ENCODE results near the gene ITPKB. TPM values are rescaled to one million over a fixed set of nuclear protein-coding genes. Genes with fewer than 3 reads are reported as not detected.
A peak's percentile ranks its signal among the peaks of the same experiment; 100 is the strongest.

The ITPKB gene
- total RNA-seq, 2 donors from 2014 or later: 22.4 to 28.3 TPM

DNA sequence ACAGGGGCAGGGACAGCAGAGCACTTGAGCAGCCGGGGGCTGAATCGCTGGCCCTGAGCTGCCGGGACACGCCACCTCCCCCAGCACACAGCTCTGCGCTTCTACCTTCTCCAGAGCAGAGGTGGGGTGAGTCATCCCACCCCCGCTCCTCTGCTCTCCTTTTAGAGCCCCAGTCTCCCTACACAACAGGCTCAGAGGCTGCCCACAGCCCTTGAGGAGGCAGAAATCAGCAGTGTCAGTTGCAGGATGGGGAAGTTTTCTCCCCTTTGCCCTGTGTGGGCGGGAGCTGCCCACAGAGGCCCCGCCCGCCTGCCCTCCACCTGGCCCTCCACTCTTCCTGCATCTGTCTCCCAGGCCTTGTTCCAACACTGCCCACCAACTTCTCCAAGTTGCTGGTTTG lies 95.9 kb downstream of the ITPKB start:
- H3K4me1 ChIP-seq (ENCODE audit: control insufficient read depth, insufficient read depth, low read length): no peaks in the 10 kb centered on the region
- no peak overlapping the region for H3K9ac ChIP-seq (ENCODE audit: extremely low read depth, low read length, poor library complexity, severe bottlenecking)
- H3K36me3 Mint-ChIP-seq (ENCODE audit: low read depth): peaks cover 51% of the 10 kb centered on the region
- no peak overlapping the region for H3K4me3 Mint-ChIP-seq
- peaks cover 1% of the 10 kb centered on the region for H3K4me1 Mint-ChIP-seq
- WGBS, 2 experiments (ENCODE audit: insufficient coverage in 1 of 2, insufficient read length in 1 of 2): 89 to 100% methylated on average over 2 to 9 of the region's 9 CpGs
- H3K27ac Mint-ChIP-seq: peak overlapping the region; percentile 26
- H3K9me3 Mint-ChIP-seq: no peaks in the 10 kb centered on the region
- no peaks in the 10 kb centered on the region for H3K9me3 ChIP-seq (ENCODE audit: control insufficient read depth, low read length)
- DNase-seq: no peak
- no peak overlapping the region for H3K27ac ChIP-seq (ENCODE audit: low read depth, low read length)
- no peaks in the 10 kb centered on the region for H3K27me3 Mint-ChIP-seq (ENCODE audit: insufficient read depth)
- H3K36me3 ChIP-seq (ENCODE audit: control insufficient read depth, insufficient read depth, low read length): peaks cover 21% of the 10 kb centered on the region
- no peak overlapping the region for H3K4me3 ChIP-seq (ENCODE audit: low read length)
- H3K27me3 ChIP-seq (ENCODE audit: control insufficient read depth, insufficient read depth, low read length, poor library complexity, severe bottlenecking): no peaks in the 10 kb centered on the region
- TF ChIP-seq, protein P1, sequence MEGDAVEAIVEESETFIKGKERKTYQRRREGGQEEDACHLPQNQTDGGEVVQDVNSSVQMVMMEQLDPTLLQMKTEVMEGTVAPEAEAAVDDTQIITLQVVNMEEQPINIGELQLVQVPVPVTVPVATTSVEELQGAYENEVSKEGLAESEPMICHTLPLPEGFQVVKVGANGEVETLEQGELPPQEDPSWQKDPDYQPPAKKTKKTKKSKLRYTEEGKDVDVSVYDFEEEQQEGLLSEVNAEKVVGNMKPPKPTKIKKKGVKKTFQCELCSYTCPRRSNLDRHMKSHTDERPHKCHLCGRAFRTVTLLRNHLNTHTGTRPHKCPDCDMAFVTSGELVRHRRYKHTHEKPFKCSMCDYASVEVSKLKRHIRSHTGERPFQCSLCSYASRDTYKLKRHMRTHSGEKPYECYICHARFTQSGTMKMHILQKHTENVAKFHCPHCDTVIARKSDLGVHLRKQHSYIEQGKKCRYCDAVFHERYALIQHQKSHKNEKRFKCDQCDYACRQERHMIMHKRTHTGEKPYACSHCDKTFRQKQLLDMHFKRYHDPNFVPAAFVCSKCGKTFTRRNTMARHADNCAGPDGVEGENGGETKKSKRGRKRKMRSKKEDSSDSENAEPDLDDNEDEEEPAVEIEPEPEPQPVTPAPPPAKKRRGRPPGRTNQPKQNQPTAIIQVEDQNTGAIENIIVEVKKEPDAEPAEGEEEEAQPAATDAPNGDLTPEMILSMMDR (conservative IDR thresholded peaks at IDR 0.05): no peak

- Histone ChIP-seq H3K9me3 (ENCODE audit: control insufficient read depth, low read length) (no peaks in the 10 kb centered on the region), H3K27me3 (ENCODE audit: control insufficient read depth, insufficient read depth, low read length, poor library complexity, severe bottlenecking) (no peaks in the 10 kb centered on the region), H3K4me1 (ENCODE audit: control insufficient read depth, insufficient read depth, low read length) (no peaks in the 10 kb centered on the region), H3K4me3 (ENCODE audit: low read length) (no peak overlapping the region), H3K36me3 (ENCODE audit: control insufficient read depth, insufficient read depth, low read length) (peaks cover 14% of the 10 kb centered on the region), H3K9ac (ENCODE audit: extremely low read depth, low read length, poor library complexity, severe bottlenecking) (no peak overlapping the region), H3K27ac (ENCODE audit: low read depth, low read length) (no peak overlapping the region)
- Mint-ChIP-seq H3K27ac (no peak overlapping the region), H3K4me3 (no peak overlapping the region), H3K36me3 (ENCODE audit: low read depth) (peaks cover 50% of the 10 kb centered on the region), H3K27me3 (ENCODE audit: insufficient read depth) (no peaks in the 10 kb centered on the region), H3K4me1 (peaks cover 1% of the 10 kb centered on the region), H3K9me3 (no peaks in the 10 kb centered on the region)
- DNase-seq: no peak
- WGBS, 2 experiments (ENCODE audit: insufficient coverage in 1 of 2, insufficient read length in 1 of 2): 93 to 94% methylated on average over 2 to 8 of the region's 8 CpGs
- TF ChIP-seq, protein P1 (conservative IDR thresholded peaks at IDR 0.05): no peak
Observed at GRCh38 chr1:226642421-226642820, 96.7 kb downstream of the ITPKB start.

DNA sequence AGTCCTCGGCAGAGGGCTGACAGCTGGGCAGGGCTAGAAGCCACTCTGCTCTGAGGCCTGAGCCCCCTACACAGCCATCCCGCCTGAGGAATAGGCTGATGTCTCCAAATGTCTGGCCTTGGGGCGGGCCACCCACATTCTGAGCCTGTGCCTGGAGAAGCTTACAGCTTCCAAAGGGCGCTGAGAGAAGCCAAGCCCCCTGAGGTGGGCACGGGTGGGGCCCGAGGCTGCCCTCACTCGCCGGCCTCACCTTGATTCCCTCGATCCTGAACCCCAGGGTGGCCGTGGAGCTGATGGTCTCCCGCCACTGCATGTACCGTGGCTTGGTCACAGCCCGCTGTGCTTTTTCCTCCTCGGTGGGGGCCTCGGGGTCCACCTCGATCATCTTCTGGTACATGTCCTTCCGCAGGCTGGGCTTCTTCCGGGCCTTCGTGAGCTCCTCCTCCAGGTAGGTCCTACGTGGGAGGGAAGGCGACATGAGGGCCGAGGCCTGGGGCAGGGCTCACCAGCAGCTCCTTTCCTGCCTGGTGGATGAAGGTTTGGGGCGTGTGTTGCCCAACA lies 97.3 kb downstream of the ITPKB start:
- 93 to 95% methylated on average over 12 to 23 of the region's 23 CpGs for WGBS, 2 experiments (ENCODE audit: insufficient coverage in 1 of 2, insufficient read length in 1 of 2)
- no peak overlapping the region for H3K4me3 Mint-ChIP-seq
- Histone ChIP-seq H3K36me3 (ENCODE audit: control insufficient read depth, insufficient read depth, low read length) (peaks cover 12% of the 10 kb centered on the region), H3K9ac (ENCODE audit: extremely low read depth, low read length, poor library complexity, severe bottlenecking) (no peak overlapping the region), H3K27ac (ENCODE audit: low read depth, low read length) (no peak overlapping the region), H3K4me1 (ENCODE audit: control insufficient read depth, insufficient read depth, low read length) (no peaks in the 10 kb centered on the region), H3K9me3 (ENCODE audit: control insufficient read depth, low read length) (no peaks in the 10 kb centered on the region), H3K27me3 (ENCODE audit: control insufficient read depth, insufficient read depth, low read length, poor library complexity, severe bottlenecking) (no peaks in the 10 kb centered on the region), H3K4me3 (ENCODE audit: low read length) (no peak overlapping the region)
- H3K9me3 Mint-ChIP-seq: no peaks in the 10 kb centered on the region
- peaks cover 51% of the 10 kb centered on the region for H3K36me3 Mint-ChIP-seq (ENCODE audit: low read depth)
- H3K4me1 Mint-ChIP-seq: peaks cover 1% of the 10 kb centered on the region
- DNase-seq: no peak
- H3K27ac Mint-ChIP-seq: no peak overlapping the region
- TF ChIP-seq, protein P1 (conservative IDR thresholded peaks at IDR 0.05): no peak
- H3K27me3 Mint-ChIP-seq (ENCODE audit: insufficient read depth): no peaks in the 10 kb centered on the region
